GM21529 (cell line): ENCODE data around the gene KYNU.
"Not testable (repeated sequence)": the region's sequence is repeated elsewhere in the genome, so short reads cannot be mapped to it uniquely, and the experiment has no call there.

ENCODE experiments used
- ATAC-seq: cut with Tn5 transposase; IDR thresholded peaks from one replicate; pipeline ENCODE4 v1.9.1; 2021; ENCODE audit not compliant: unreplicated experiment

KYNU gene

GRCh38 chr2:143083636-143084035 lies 206.2 kb downstream of the KYNU start:
- ATAC-seq = peak; percentile 49

- no peak for ATAC-seq
These were observed 207.0 kb downstream of the KYNU start for GRCh38 chr2:143084462-143084861.

DNA sequence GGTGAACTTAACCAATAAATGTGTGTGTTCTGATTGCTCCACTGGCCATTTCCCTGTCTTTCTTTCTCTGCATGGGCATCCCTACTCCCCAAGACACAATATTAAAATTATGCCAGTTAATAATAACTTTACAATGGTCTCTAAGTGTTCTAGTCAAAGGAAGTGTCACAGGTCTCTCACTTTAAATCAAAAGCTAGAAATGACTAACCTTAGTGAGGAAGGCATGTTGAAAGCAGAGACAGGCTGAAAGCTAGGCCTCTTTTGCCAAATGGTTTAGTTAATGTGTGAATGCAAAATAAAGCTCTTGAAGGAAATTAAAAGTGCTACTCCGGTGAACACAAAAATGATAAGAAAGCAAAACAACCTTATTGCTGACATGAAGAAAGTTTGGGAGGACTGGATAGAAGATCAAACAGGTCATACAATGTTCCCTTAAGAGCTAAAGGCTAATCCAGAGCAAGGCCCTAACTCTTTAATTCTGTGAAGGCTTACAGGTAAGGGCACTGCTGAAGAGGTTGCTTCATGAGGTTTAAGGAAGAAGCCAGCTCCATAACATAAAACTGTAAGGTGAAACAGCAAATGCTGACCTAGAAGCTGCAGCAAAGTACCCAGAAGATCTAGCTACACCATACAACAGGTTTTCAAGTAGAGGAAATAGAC lies 207.8 kb downstream of the KYNU start:
- ATAC-seq = peak; percentile 60

- ATAC-seq = no peak
These were observed 209.6 kb downstream of the KYNU start for GRCh38 chr2:143087033-143087432.

DNA sequence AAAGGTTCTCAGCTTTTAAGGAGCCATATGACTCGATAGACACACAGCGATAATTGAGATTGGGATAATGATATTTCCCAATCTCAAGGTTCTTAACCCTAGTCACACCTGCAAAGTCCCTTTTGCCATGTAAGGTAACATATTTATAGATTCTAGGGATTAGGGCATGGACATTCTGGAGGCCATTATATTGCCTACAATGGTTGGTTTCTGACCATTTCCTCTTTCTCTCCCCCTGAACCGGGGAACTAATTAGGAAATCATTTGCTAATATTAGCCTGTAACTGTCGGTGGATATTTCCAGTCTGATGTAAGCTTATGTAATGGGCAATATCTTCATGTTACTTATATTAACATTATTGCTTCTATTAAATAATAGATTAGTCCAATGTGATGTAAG lies 210.9 kb downstream of the KYNU start:
- no peak for ATAC-seq

GRCh38 chr2:143089520-143089919 lies 212.1 kb downstream of the KYNU start:
- ATAC-seq = not testable (repeated sequence)
